GM12878 (cell line): ENCODE data around the gene DNAJC4. TPM values are rescaled to one million over a fixed set of nuclear protein-coding genes. Genes with fewer than 3 reads are reported as not detected.

ENCODE experiments used
- CEBPB ChIP-seq, 2 experiments: fragments of 150-350 bp in 1 of 2; IDR thresholded peaks; 2 replicates each; pipeline ENCODE4 v1.6.1; 2012 to 2014; ENCODE audit warnings: low read depth in 2 of 2, low read length in 2 of 2, borderline replicate concordance in 1 of 2, inconsistent platforms in 1 of 2
- CHD4 ChIP-seq: fragments of 200-600 bp; sonication (generic); IDR thresholded peaks from 2 replicates; pipeline ENCODE4 v1.6.1; 2016; ENCODE audit warnings: mild to moderate bottlenecking
- CREB1 ChIP-seq: IDR thresholded peaks from 2 replicates; pipeline ENCODE4 v1.6.1; 2012; ENCODE audit warnings: low read depth, mild to moderate bottlenecking, inconsistent platforms
- EED ChIP-seq: sonication (generic); IDR thresholded peaks from 2 replicates; pipeline ENCODE4 v1.6.1; 2016; ENCODE audit warnings: antibody characterized with exemption, low read depth
- EP300 ChIP-seq, 2 experiments: fragments of 150-350 bp in 1 of 2; IDR thresholded peaks; 2 replicates each; pipeline ENCODE4 v1.6.1; 2011 to 2012; ENCODE audit warnings: low read depth in 2 of 2, low read length in 2 of 2, borderline replicate concordance in 1 of 2, improper control_type of control experiment in 1 of 2, inconsistent platforms in 1 of 2; ENCODE audit not compliant: control insufficient read depth in 1 of 2
- GATAD2B ChIP-seq: fragments of 450-650 bp; conservative IDR thresholded peaks from 2 replicates; pipeline ENCODE4 v1.6.1; 2017; ENCODE audit warnings: low read depth, mild to moderate bottlenecking, moderate library complexity
- HCFC1 ChIP-seq: fragments of 150-350 bp; IDR thresholded peaks from 2 replicates; pipeline ENCODE4 v1.6.1; 2014; ENCODE audit warnings: low read length
- IKZF1 ChIP-seq: fragments of 450-650 bp; conservative IDR thresholded peaks from 2 replicates; pipeline ENCODE4 v1.6.1; 2017; ENCODE audit warnings: antibody characterized with exemption, mild to moderate bottlenecking
- NR2C2 ChIP-seq: IDR thresholded peaks from 2 replicates; pipeline ENCODE4 v1.6.1; 2011; ENCODE audit warnings: borderline replicate concordance, low read depth; ENCODE audit not compliant: control insufficient read depth, insufficient read length
- RB1 ChIP-seq: fragments of 450-650 bp; formaldehyde crosslinking; IDR thresholded peaks from 2 replicates; pipeline ENCODE4 v1.6.1; 2017; ENCODE audit warnings: mild to moderate bottlenecking, borderline replicate concordance
- SIX5 ChIP-seq: IDR thresholded peaks from 2 replicates; pipeline ENCODE4 v1.6.1; 2011; ENCODE audit warnings: mild to moderate bottlenecking, low read depth, low read length, moderate library complexity; ENCODE audit not compliant: severe bottlenecking
- SREBF1 ChIP-seq: IDR thresholded peaks from 2 replicates; pipeline ENCODE4 v1.6.1; 2012; ENCODE audit warnings: mild to moderate bottlenecking, low read length
- STAT1 ChIP-seq: fragments of 450-650 bp; conservative IDR thresholded peaks from 2 replicates; pipeline ENCODE4 v1.6.1; 2014; ENCODE audit warnings: antibody characterized with exemption, mild to moderate bottlenecking
- ZSCAN29 ChIP-seq: fragments of 450-650 bp; IDR thresholded peaks from 2 replicates; pipeline ENCODE4 v1.6.1; 2017; ENCODE audit warnings: mild to moderate bottlenecking, moderate library complexity
- ZZZ3 ChIP-seq: IDR thresholded peaks from 2 replicates; pipeline ENCODE4 v1.6.1; 2011; ENCODE audit warnings: low read depth; ENCODE audit not compliant: control insufficient read depth, insufficient read length
- polyA plus RNA-seq, 11 experiments: library from polyadenylated mRNA; depleted of rRNA in 4 of 11; unstranded in 6 of 11; stranded (reverse) in 5 of 11; fragments of >200 nt; fragmentation: Nextera tagmentation in 4 of 11; fragmentation: Illumina TruSeq in 1 of 11; extraction: Ambion mirVana in 4 of 11; extraction: Trizol in 1 of 11; gene quantifications; 1 replicate in 1 of 11; 2 replicates in 10 of 11; pipeline versions ENCODE4 v1.2.1 to v1.2.3, GENCODE V29; 2011 to 2016; ENCODE audit warnings: inconsistent platforms in 2 of 11, missing spikeins in 2 of 11, low read depth in 1 of 11
- total RNA-seq, 4 experiments: library from RNA; depleted of rRNA in 3 of 4; stranded (reverse); fragments of >200 nt in 3 of 4; fragmentation: Illumina TruSeq in 1 of 4; extraction: Trizol in 1 of 4; gene quantifications; 2 replicates each; pipeline versions ENCODE4 v1.2.1 to v1.2.3, GENCODE V29; 2013 to 2021
- TF ChIP-seq, protein P1 (sequence below): IDR thresholded peaks from 2 replicates; pipeline ENCODE4 v1.6.1; 2011; ENCODE audit warnings: low read depth, mild to moderate bottlenecking, low read length, moderate library complexity, borderline replicate concordance; ENCODE audit errors: extremely low read depth
- TF ChIP-seq, protein P2 (sequence below): IDR thresholded peaks from 2 replicates; pipeline ENCODE4 v1.6.1; 2012; ENCODE audit warnings: low read depth, low read length, improper control_type of control experiment
- TF ChIP-seq, protein P3 (sequence below): fragments of 450-650 bp; formaldehyde crosslinking; IDR thresholded peaks from 2 replicates; pipeline ENCODE4 v1.4.0; 2020; ENCODE audit warnings: mild to moderate bottlenecking, moderate library complexity
- TF ChIP-seq, protein P4 (sequence below): fragments of 450-650 bp; IDR thresholded peaks from 2 replicates; pipeline ENCODE4 v1.6.1; 2017; ENCODE audit warnings: mild to moderate bottlenecking
- TF ChIP-seq, protein P5 (sequence below), 3 experiments: IDR thresholded peaks in 2 of 3; conservative IDR thresholded peaks in 1 of 3; 2 replicates each; pipeline ENCODE4 v1.5.1; 2011; ENCODE audit warnings: low read depth in 3 of 3, low read length in 3 of 3, mild to moderate bottlenecking in 3 of 3, control low read depth in 2 of 3, moderate library complexity in 2 of 3, inconsistent platforms in 1 of 3, mixed read lengths in 1 of 3; ENCODE audit not compliant: control insufficient read depth in 2 of 3, insufficient read depth in 1 of 3; ENCODE audit errors: extremely low read depth in 1 of 3

Gene DNAJC4
- total and polyA plus RNA-seq, 10 of the 15 experiments (the other 5 are each of a cell fraction or from before 2014, with no cell fraction given): 3.7 to 64.9 (median 30.1) TPM

DNA sequence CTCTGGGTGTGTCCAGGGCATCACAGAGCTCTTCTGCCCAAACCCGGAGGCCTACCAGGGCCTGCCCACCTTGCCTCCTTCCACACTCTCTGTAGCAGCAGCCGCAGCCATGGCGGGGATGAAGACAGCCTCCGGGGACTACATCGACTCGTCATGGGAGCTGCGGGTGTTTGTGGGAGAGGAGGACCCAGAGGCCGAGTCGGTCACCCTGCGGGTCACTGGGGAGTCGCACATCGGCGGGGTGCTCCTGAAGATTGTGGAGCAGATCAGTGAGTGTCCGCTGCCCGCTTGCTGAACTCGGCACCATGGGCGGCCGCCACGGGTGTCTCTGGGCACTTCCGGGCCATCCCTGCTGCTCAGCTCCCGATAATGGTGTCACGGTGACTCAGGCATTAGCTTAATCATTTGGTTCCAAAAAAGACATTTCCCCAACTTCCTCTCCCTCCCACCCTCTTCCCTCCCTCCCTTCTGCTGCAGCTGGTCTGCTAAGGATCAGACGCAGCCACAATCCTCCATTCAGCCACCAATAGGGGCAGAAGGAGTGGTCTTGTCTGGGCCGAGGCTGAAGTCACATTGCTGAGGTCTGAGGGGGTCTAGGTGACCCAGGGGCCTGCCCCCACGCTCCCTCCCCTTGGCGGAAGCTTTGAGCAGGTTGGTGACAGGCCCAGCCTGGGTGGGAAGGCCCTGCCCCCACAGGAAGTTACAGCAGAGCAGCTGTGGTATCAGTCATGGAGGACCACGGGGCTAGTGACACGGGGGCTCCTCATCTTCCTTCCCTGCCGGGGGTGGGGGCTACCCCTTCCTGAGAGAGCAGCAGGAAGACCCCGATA, 22.9 kb upstream of the DNAJC4 start (continued):
- TF ChIP-seq STAT1 (no peak), ZZZ3 (no peak), ZSCAN29 (no peak), GATAD2B (no peak; the same call in 1 of the 2 replicates), NR2C2 (no peak), SIX5 (peak; percentile 12), RB1 (peak; percentile 77; the same call in 1 of the 2 replicates), CEBPB (IDR thresholded peaks at IDR 0.05; ENCODE audit: borderline replicate concordance in 1 of 2, low read depth in 2 of 2, low read length in 2 of 2) (no peak), CHD4 (no peak), SREBF1 (no peak), HCFC1 (no peak), EED (peak; percentile 45; the same call in 1 of the 2 replicates), CREB1 (peak; percentile 76; the same call in 1 of the 2 replicates), IKZF1 (peak; percentile 67), EP300 (IDR thresholded peaks at IDR 0.05; ENCODE audit: borderline replicate concordance in 1 of 2, control insufficient read depth in 1 of 2, low read depth in 2 of 2, low read length in 2 of 2) (no peak)
- TF ChIP-seq, protein P1, sequence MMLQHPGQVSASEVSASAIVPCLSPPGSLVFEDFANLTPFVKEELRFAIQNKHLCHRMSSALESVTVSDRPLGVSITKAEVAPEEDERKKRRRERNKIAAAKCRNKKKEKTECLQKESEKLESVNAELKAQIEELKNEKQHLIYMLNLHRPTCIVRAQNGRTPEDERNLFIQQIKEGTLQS: no peak
- TF ChIP-seq, protein P2, sequence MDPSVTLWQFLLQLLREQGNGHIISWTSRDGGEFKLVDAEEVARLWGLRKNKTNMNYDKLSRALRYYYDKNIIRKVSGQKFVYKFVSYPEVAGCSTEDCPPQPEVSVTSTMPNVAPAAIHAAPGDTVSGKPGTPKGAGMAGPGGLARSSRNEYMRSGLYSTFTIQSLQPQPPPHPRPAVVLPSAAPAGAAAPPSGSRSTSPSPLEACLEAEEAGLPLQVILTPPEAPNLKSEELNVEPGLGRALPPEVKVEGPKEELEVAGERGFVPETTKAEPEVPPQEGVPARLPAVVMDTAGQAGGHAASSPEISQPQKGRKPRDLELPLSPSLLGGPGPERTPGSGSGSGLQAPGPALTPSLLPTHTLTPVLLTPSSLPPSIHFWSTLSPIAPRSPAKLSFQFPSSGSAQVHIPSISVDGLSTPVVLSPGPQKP: peak; percentile 65; the same call in 1 of the 2 replicates
- TF ChIP-seq, protein P3, sequence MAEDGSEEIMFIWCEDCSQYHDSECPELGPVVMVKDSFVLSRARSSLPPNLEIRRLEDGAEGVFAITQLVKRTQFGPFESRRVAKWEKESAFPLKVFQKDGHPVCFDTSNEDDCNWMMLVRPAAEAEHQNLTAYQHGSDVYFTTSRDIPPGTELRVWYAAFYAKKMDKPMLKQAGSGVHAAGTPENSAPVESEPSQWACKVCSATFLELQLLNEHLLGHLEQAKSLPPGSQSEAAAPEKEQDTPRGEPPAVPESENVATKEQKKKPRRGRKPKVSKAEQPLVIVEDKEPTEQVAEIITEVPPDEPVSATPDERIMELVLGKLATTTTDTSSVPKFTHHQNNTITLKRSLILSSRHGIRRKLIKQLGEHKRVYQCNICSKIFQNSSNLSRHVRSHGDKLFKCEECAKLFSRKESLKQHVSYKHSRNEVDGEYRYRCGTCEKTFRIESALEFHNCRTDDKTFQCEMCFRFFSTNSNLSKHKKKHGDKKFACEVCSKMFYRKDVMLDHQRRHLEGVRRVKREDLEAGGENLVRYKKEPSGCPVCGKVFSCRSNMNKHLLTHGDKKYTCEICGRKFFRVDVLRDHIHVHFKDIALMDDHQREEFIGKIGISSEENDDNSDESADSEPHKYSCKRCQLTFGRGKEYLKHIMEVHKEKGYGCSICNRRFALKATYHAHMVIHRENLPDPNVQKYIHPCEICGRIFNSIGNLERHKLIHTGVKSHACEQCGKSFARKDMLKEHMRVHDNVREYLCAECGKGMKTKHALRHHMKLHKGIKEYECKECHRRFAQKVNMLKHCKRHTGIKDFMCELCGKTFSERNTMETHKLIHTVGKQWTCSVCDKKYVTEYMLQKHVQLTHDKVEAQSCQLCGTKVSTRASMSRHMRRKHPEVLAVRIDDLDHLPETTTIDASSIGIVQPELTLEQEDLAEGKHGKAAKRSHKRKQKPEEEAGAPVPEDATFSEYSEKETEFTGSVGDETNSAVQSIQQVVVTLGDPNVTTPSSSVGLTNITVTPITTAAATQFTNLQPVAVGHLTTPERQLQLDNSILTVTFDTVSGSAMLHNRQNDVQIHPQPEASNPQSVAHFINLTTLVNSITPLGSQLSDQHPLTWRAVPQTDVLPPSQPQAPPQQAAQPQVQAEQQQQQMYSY (CRISPR knock-in tag): no peak
- TF ChIP-seq, protein P4, sequence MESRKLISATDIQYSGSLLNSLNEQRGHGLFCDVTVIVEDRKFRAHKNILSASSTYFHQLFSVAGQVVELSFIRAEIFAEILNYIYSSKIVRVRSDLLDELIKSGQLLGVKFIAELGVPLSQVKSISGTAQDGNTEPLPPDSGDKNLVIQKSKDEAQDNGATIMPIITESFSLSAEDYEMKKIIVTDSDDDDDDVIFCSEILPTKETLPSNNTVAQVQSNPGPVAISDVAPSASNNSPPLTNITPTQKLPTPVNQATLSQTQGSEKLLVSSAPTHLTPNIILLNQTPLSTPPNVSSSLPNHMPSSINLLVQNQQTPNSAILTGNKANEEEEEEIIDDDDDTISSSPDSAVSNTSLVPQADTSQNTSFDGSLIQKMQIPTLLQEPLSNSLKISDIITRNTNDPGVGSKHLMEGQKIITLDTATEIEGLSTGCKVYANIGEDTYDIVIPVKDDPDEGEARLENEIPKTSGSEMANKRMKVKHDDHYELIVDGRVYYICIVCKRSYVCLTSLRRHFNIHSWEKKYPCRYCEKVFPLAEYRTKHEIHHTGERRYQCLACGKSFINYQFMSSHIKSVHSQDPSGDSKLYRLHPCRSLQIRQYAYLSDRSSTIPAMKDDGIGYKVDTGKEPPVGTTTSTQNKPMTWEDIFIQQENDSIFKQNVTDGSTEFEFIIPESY: no peak
- TF ChIP-seq, protein P5, sequence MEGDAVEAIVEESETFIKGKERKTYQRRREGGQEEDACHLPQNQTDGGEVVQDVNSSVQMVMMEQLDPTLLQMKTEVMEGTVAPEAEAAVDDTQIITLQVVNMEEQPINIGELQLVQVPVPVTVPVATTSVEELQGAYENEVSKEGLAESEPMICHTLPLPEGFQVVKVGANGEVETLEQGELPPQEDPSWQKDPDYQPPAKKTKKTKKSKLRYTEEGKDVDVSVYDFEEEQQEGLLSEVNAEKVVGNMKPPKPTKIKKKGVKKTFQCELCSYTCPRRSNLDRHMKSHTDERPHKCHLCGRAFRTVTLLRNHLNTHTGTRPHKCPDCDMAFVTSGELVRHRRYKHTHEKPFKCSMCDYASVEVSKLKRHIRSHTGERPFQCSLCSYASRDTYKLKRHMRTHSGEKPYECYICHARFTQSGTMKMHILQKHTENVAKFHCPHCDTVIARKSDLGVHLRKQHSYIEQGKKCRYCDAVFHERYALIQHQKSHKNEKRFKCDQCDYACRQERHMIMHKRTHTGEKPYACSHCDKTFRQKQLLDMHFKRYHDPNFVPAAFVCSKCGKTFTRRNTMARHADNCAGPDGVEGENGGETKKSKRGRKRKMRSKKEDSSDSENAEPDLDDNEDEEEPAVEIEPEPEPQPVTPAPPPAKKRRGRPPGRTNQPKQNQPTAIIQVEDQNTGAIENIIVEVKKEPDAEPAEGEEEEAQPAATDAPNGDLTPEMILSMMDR (IDR thresholded peaks at IDR 0.05 in 2 of 3, conservative IDR thresholded peaks at IDR 0.05 in 1 of 3; ENCODE audit: control insufficient read depth in 2 of 3, extremely low read depth in 1 of 3, insufficient read depth in 1 of 3, low read depth in 3 of 3, low read length in 3 of 3): no peak
